HG02759 (cell line): ENCODE measurements around the gene ABHD15.

Source experiments
- ATAC-seq: cut with Tn5 transposase; IDR thresholded peaks from one replicate; pipeline ENCODE4 v1.9.1; 2021; ENCODE audit warnings: mild to moderate bottlenecking, moderate library complexity; ENCODE audit not compliant: unreplicated experiment

ABHD15 gene

DNA sequence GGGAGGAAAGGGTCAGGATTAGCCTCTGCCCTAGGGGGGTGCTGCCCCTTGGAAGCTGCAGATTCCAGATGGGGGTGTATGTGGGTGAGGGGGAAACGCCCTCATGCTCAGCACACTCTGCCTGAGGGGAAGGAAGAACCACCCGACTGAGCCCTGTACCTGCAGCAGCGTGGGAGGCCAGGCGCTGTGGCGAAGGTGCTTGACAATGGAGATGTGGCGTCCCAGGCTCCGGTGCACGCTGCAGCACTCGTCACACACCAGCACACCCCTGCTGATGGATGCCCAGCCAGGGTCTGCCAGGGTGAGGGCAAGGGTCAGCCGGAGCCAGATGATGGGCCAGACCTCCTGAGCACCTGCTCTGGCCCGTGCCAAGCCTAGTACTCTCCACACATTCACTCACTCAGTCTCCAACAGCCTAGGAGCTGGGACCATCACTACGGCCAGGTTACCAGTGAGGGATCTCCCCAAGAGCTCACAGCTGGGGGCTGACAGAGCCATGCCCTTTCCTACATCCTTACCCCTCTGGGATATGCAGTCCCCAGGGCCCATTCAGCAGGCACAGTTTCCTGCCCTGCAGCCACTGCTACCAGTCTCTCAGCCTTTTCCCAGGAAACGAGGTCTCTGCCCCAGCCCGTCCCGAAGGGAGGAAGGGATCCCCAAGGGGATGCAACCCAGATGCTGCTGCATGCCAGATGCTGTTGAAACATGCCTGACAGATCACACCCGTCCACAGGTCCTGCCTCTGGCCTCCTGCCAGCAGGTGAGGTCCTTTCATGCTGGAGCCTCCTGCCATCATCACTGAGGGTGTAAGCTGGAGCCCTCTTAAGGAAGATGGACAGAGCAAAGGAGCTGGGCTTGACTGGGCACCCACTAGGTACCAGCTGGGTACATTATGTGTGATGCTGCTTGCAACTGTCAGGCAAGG lies 16.7 kb upstream of the ABHD15 start:
- ATAC-seq = no peak

DNA sequence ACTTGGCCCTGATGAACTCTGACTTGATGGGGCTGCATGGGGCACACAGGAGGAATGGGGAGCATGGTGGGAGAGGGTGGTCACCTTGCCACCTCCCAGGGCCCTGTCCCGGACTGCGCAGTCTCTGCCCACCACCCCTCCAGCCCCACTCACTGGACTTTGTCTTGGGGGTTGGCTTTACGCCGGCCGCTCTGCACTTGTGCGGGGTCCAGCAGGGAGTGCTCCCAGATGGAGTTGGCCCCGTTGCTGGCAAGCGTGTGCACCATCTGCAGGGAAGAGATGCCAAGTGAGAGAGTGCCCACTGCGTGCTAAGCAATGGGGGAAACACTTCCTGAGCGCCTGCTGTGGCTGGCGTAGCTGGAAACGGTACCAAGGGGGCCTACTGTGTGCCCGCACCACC lies 15.9 kb upstream of the ABHD15 start:
- no peak for ATAC-seq

DNA sequence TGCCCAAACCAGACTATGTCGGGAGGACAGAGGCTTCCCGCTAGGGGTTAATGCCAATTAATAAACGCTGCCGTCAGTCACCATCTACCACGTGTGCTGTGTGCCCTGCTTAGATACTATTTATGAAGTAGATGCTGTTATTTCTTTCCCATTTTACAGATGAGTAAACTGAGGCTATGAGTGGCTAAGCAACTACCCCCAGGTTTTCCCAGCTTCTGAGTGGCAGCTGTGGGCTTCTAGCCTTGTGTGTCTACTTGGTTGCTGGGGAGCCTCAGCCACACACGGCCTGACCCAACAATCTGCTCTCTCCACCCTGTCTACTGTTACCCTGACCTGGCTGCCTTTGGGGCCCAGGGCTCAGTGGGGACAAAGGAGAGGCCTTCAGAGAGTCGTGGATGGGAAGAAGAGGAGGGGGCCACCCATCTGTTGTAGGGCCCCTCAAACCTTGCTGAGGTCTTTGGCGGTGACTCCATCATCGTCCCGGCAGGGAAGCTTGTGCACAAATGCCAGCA lies 15.5 kb upstream of the ABHD15 start:
- no peak for ATAC-seq

DNA sequence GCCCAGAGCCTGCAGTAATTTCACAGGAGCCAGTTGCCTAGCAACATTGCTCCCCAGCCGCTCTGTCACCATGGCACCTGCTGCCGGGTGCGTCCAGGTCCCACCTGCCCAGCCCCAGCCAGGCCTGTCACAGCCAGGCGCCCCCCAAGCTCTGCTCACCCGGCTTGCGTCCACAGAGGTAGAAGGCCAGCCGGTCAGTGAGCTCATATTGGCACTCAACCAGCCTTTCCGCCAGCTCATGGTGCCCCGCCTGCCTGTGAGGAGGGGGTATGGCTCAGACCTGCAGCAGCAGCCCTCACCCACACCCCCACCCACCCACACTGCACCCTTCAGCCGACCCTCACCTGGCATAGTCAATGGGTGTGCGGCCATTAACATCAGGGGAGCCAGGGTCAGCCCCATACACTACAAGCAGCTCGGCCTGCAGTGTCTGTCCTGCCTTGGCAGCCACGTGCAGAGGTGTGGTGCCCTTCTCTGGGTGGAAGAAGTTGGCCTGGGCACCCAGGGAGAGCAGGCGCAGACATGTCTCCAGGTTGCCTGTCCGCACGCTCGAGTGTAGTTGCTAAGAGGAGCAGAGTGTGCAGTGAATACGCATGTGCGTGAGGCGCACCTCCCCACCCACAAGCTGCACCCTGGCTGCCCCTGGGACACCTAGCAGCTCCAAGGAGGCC lies 14.9 kb upstream of the ABHD15 start:
- ATAC-seq = no peak

DNA sequence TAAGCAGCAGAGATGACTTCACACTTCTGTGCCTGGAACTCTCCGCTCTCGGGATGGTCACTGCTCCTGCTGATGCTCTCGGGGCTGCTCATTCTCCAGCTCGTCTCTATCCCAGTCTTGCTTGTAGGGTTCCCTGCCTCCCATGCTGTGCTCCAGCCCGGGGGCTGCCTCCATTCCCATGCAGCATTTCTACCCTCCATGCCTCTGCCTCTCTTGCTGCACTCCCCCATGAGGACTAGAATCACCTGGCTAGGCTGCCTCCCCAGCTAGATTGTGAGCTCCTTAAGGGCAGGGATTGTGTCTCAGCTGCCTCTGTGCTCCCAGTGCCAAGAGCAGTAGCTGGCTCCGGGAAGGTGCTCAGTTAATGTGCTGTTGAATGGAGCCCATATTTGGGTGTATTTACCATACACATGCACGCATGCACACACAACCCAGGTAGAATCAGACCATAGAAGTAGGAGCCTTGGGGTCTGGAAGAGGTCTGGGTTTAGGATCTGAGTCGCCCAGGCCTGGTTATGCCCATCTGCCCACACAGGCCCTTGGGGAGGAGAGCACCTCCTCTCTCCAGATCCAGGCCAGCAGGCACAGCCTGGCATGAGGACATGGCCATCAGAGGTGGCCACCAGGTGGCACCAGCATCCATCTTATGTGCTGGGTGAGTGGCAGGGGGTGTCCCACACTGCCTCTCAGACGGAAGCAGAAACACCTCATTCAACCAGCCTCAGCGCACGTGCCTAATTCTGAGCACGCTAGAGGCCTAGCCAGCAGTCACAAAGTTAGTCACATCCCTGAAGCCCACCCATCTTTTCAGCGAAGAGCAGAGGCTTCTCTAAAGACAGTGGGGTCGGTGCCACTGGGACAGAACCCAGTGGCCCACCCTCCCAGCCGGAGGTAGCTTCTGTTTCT lies 13.3 kb upstream of the ABHD15 start:
- ATAC-seq = peak; percentile 87

DNA sequence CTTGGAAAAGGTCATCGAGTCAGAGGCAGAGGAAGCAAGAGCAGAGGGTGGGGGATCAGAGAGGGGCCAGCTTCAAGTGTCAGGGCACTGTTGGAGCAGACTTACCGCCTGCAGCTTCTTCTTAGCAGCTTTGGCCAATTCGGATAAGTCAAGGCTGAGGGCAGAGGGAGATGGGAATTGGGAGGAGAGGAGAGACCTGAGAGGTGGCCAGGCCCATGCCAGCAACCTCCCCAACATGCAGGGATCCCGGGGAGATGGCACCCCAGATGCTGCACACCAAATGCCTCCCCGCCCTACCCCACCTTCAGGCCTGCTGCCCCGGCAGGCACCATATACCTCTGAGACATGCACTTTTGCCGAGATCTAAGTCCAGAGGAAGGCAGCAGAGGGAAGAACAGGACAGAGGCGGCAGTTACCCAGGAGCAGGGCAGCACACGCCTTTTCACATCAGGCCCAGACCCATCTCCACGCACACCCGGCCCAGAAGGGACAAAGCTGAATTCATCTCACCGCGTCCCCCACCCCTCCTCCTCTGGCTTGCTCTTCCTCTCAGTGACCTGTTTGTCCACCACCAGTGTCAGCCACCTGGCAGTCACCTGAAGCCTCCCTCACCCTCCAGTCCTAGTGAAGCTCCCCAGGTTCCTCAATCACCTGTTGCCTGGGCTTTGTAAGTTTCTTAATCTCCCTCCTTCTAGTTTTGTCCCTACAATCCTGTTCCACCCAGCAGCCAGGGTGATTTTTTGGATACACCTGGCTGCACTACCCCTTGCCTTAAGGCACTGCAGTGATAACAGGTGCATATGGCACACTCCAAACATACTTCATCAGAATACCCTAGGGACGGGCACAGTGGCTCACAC lies 12.0 kb upstream of the ABHD15 start:
- ATAC-seq = no peak

DNA sequence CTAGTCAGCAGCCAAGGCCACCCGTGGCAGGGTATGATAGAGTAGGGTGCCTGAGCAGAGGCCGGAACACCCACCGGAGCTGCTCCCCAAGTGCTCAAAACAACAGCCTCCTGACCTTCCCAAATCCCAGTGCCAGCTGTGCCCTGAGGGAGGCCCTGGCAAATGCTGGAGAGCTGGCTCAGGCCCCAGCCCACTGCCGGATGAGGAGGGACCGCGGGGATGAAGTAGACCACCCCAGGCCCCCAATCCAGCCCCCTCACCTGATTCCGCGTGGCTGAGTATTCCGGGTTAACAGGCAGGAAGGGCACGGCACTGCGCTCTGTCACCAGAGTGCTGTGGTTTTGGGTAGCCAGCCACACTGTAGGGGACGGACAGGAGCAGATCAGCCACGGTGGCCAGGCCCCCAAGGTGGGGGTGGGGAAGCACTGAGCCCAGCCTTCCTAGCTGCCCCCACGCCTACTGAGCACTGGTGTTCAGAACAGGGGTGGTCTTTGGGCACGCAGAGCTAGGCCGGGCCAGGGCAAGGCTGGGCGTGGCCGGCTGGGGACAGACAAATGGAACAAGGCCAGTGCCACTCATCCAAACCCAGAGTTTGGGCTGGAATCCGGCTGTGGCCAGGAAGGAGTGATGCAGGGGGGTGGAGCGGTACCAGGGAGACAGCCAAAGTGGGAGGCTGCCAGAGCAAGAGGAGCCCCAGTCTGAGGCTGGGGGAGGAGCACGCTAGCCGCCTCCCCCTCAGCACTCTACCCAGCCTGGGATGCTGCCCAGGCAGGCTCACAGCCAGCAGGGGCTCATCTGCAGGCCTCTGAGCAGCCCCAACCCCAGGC lies 10.8 kb upstream of the ABHD15 start:
- no peak for ATAC-seq

DNA sequence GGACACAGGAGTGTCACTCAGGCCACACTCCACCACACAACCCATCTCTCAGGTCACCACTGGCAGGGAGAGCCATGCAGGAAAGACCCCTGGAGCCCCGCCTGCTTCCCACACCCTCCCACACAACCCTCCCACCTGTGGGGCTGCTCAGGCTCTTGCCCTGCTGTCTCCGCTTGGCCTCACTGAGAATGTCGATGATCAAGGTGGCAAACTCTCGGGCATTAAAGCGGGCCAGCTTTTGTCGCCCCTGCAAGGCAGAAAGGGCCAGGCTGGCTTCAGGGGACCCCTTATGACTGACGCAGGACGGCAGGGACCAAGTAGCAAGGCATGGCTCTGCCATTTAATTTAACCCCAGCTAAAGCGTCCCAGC lies 10.1 kb upstream of the ABHD15 start:
- ATAC-seq = no peak

DNA sequence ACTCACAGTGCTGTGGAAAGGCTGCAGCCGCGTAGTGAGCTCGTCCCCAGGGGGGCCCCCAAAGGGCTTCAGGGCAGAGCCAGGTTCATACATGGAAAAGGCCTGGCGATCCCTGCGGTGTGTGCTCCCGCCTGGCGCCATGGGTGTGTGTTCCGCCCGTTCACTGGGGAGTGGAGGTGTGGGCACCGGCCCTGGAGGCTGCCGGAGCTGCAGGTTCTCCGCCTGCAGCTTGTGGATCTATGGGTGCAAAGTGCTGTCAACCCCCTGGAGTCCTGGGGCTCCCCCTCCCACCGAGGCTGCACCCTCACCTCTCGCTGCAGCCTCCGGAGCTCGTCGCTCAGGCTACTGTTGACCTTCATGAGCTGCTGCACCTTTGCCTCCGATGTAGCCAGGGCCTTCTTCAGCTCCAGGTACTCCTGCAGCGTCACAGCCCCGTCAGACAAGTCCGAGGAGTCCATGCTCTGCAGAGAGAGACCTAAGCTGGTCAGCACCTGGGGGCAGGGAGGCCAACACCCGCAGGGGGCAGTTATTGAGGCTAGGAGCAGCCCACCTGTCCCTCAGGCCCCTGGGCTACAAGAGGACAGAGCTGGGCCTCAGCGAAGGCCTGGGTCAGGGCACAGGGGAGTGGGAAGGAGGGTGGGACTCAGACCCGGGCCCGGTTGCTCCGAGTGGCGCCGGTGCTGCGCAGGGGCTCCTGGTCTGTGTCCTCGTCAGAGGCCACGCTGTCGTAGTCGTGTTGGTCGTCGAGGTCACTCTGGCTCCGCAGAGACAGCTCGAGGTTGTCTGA lies 9.6 kb upstream of the ABHD15 start:
- no peak for ATAC-seq

DNA sequence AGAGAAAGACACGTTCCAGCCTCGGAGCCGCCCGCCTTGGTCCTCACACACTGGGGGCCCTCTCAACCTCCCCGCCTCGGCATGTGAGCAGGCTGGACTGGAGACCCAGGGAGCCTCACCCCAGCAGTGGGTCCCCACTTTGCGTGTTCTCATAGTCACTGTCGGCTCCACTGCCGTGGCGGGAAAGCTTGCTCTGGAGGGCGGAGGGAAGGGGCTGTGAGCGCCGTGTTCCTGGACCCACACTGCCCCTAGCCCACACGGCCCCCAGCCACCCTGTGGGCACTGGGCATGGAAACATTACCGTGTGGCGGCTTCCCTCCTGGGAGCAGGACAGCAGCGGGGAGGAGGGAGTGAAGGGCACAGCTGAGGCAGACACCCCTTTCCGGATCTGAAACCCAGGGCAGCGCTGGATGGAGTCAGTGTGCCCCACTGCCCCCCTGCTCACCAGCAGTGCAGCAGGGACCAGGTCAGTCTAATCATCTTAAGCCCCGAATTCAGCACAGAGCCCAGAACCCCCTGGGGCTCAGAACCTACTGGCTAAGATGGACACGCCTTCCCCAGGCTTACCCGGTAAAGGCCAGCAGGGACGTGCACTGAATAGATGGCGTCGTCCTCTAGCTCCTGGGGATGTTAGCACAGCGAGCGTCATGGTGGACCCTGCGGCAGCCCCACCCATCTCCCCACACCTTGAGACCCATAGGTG lies 8.8 kb upstream of the ABHD15 start:
- no peak for ATAC-seq

DNA sequence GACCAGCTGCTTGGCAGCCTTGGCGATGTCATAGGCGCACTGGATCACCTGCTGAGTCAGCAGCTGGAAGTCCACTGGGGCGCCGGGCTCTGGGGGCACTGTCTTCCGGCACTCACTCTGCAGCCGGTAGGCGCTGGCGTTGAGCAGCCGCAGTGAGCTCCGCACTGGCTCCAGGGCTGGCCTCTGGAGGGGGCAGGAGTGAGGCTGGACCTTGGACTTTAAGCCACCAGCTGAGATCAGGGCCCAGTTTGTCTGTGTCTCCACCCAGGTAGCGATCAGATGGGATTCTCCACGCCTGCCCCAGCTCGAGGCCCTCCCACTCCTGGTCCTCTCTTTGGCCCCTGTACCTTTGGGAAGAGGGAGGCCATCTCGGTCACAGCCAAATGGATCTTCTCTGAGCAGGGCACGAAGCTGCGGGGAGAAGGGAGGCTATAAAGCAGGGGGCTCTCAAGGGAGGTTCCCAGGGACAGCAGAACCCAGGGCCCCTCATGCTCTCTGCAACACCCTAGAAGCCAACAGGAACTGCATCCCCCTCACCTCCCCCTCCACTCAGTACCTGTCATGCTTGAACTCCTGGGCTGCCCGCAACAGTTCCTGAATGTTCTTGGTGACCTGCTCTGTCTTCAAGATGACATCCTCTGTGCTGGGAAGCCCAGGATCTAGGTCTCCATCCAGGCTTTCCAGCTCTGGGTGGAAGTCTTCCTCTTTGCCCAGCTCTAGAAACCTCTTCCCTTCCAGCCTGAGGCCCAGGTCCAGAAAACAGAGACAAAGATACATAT lies 8.1 kb upstream of the ABHD15 start:
- no peak for ATAC-seq

DNA sequence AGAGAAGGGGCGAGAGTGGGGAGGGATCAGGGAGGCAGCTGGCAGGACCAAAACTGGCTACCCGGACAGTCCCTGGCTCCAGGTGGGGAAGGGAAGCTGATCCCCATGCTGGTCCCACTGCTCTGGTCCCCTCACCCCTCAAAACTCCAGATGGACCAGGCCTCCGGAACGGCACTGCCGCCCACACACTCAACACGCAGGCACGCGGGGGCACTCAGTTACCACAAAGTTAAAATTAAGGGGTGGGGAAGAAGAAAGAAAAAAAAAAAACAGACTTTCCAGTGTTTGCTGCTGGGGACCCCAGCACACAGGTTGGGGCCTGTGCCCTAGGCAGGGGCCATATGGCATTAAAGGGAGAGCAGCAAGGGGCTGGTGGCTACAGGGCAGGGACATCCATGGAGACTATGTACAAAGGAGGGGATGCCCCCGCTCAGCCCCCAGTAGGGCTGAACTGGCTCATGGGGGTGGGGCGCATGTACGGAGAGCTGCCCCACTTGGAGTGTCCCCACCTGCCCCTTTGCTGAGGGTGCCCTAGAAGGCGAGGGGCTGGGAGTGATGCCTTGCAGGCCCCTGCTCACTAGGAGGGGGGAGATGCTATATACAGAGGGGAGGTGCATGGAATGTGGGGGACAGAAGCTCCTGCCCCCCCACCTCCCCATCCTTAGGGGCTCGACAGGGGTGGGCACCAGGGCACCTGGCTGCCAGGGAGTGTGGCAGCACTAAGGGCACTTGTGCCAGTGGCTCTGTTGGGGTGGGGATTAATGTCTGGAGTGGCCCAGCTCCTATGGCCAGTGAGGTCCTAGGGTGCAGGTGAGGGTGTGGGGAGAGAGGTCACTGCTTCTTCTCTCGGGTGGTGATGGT lies 7.3 kb upstream of the ABHD15 start:
- ATAC-seq = no peak

DNA sequence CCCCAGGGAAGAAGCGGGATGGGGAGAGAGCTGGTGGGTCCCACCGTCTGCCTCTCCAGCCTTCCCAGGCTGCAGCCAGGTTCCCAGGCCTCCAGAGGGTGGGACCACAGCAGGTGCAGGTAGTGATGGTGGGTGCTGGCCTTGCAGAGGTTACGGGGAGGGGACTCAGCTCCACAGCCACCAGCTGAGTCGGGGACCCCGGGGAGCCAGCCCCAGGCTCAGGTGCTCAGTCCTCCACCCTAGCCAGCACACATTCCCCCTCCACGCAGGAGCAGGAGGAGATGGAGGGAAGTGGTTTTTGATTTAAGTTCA lies 6.7 kb upstream of the ABHD15 start:
- no peak for ATAC-seq

DNA sequence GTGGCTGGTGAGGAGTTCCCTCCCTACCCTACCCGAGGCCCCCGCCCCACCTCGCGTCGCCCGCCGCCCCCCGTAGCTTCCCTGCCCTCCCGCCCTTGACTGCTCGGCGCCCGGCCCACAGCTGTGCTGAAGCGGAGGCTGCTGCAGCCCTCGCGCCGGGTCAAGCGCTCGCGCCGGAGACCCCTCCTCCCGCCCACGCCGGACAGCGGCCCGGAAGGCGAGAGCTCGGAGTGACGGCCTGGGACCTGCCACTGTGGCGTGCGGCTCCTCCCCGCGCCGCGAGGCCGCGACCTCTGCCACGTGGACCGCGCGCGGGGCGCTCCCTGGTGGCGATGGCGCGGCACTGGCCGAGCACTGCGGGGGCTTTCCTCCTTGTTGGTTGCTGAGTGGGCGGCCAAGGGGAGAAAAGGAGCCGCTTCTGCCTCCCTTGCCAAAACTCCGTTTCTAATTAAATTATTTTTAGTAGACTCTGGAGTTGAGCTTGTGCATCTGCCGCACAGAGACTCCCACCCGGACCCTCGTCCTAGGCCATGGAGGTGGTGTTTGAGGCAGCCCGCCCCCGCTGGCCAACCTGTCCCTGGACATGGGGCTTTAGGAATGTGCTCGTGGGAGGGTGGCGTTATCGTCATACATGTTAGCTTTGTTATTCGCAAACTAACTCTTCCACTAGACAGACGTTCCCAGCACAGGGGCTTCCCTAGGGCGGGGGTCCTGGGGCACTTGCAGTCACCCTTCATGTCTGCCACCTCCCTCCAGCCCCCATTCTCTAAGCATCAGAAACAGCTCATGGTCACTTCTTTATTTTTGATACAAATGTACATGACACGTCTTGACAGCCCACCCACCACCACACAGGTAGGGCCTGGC lies 6.1 kb upstream of the ABHD15 start:
- no peak for ATAC-seq

DNA sequence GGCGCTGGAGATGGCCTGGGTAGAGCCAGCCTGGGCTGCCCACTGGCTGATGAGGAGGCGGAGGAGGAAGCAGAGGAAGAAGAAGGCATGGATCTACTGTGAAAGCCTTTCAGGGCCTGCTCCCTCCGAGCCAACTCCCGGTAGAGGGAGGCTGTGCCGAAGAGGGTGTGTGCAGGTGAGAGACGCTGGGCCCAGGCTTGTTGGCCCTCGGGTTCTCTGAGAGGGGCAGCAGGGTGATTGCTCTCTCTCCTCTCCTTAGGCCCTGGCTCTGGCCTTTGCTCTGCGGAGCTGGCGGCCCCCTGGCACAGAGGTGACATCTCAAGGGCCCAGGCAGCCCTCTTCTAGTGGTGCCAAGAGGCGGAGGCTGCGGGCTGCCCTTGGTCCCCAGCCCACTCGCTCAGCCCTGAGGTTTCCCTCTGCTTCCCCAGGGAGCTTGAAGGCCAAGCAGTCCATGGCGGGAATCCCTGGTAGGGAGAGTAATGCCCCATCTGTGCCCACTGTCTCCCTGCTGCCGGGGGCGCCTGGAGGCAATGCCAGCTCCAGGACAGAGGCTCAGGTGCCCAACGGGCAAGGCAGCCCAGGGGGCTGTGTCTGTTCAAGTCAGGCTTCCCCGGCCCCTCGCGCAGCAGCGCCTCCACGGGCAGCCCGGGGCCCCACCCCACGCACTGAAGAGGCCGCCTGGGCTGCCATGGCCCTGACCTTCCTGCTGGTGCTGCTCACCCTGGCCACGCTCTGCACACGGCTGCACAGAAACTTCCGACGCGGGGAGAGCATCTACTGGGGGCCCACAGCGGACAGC lies 5.2 kb upstream of the ABHD15 start:
- no peak for ATAC-seq
